HG02763 (cell line): ENCODE measurements around the gene ESRRB.
"Not testable (repeated sequence)": the region's sequence is repeated elsewhere in the genome, so short reads cannot be mapped to it uniquely, and the experiment has no call there.

Experiments used
- ATAC-seq: cut with Tn5 transposase; IDR thresholded peaks from one replicate; pipeline ENCODE4 v1.9.1; 2021; ENCODE audit warnings: mild to moderate bottlenecking, moderate library complexity; ENCODE audit not compliant: unreplicated experiment

Gene ESRRB

DNA sequence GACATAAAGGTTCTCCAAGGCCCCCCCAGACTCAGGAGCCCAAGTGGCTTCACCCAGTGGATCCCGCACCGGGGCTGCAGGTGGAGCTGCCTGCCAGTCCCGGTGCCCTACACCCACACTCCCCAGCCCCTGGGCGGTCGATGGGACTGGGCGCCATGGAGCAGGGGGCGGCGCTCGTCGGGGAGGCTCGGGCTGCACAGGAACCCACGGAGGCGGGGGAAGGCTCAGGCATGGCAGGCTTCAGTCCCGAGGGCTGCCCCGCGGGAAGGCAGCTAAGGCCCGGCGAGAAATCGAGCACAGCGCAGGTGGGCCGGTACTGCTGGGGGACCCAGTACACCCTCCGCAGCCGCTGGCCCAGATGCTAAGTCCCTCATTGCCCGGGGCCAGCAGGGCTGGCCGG is 160.7 kb downstream of the ESRRB start:
- not testable (repeated sequence) for ATAC-seq

DNA sequence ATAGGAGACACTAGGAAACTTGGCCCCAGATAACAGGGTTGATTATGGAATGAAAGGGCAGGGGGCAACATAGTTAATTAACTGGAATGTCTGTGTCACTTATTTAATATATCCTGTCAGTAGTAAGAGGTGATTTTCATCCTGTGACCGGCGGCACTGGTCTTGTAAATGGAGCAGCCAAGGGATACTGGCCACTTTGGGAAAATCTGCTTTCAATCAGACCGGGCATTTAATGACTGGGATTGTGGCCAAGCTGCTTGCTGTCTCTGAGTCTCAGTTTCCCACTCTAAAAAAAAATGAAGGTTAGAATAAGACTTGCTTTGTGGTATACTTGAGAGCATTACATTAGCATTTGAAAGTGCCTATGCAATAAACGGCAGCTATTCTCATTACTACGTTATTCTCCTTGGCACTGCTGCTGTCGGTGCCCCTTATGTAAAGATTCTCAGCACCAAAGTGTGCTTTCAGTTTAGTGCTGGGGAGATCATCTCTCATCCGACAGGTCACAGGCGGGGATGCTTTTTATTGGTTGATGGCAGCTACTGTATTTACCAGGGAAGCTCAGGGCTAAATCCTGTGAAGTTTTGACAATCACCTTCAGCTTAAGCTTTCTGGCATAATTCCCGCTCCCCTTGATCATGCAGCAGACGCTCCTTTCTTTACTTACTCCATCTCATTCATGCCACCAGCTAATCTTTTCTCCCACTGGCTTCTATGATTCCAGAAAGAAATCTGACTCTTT is 162.1 kb downstream of the ESRRB start:
- no peak for ATAC-seq

DNA sequence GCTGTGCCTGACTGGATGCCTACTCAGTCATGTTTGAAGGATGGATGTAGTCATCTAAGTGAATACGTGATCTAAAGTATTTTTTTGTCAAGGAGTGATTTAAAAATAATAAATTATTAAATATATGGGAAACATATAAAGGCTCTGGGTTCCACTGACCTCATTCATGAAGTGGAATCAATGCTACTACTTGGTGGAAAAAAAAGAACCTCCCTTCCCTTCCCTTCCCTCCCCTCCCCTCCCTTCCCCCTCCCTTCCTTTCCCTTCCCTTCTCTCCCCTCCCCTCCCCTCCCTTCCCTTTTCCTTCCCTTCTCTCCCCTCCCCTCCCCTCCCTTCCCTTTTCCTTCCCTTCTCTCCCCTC is 162.7 kb downstream of the ESRRB start:
- ATAC-seq = no peak

DNA sequence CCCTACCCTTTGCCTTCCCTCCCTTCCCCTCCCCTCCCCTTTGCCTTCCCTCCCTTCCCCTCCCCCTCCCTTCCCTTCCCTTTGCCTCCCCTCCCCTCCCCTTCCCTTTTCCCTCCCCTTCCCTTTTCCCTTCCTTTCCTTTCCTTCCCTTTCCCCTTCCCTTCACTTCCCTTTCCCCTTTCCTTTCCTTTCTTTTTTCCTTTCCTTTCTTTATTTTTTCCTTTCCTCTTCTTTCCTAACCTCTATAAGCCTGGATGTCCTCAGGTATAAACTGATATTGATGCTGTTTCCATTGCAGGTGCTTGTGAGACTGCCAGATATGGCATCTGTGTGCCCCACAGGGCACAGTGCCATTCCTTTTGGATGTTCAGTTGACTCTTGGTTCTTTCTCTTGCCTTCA is 163.2 kb downstream of the ESRRB start:
- ATAC-seq = no peak

DNA sequence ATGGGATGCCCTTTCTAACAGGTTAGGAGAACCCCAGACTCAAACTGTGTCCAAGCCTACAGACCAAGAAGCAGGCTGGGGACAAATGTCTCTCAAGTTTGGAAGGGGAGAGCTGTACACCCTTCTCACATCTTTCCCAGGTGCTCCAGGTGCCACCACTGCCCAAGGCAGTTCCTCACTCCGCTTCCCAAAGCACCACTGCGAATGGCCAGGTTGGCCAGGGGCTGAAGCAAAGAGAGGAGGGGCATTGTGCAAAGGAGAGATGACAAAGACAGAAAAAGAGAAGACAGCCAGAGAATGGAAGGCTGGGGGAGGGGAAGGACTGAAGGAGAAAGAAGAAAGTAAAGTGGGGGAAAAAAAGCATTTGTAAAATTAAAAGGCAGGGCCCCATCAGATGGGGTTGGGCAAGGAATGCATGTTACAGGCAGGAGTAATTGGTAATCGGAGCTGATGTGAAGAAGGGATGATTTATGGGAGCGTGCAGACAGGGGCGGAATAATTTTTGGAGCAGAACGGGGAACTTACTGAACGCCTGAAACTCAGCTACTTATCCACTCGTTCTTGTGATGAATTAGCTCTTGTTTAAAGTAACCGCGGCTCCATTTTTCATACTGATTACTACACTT is 165.8 kb downstream of the ESRRB start:
- ATAC-seq = no peak

DNA sequence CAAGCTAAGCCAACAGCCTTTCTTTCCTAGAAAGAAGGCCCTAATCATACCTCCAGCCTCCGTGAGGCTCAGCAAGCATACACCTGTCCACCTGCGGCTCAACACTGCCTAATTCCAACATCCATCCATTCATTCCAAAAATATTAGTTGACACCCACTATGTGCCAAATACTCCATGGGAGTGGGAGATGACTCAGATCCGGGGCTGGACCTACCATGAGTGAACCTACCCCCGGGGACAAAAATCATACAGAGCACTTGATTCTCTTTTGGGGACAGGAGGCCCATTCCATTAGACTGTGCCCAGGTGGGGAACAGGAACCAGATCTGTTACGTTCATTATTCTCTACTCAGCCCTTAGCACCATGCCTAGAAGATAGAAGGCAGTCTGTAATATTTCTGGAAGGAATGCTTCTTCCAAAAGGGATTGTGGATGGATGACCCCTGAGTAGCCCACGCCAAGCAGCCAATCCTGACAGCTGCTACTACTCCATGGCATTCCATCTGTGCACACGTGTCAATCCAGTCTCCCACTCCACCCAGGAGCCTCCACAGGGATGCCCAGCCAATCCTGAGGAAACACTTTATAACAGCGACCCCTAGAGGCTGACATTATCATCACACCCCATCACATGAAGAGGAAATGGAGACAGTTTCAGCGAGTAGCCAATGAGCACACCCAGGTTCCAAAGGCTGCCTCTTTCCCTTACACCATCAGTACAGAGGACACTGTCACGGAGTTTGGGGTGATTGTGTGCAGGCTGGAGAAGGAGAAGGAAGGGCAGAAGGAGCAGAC is 170.7 kb downstream of the ESRRB start:
- ATAC-seq = no peak

DNA sequence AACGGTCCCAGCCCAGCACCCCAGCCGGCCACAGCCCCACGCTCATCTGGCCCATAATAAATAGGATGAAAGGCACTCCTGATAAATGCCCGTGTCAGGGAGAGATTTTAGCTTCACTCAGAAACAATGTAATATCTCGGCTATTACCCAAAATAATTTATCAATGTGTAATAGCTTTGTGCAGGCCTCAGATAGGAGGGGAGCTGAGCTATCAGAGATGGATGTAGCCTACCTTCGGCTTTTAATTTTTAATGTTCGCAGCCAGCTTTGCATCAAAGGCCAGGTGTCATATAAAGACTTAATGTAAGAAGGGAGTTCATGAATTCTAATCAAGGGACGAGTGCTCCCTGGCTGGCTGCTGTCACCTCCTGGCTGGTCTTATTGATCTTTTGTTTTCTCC is 171.9 kb downstream of the ESRRB start:
- ATAC-seq = no peak

DNA sequence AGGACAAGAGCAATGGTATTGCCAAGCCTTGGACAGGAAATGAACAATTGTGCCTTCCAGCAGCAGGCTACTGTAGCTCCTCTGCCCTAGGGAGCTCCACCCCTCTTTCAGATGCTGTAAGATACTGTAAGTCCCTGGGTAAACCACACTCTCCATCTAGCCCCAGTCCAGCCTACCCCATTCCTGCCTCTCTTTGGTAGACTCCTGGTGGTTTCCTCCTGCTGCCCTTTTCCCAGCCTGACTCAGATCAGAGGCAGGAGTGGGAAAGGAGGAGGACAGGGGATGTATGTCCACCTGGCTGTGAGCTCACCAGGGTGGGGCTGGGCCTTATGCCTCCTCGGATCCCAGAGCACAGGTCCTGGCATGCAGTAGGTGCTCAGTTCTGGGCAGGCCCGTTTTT is 174.6 kb downstream of the ESRRB start:
- ATAC-seq = no peak

DNA sequence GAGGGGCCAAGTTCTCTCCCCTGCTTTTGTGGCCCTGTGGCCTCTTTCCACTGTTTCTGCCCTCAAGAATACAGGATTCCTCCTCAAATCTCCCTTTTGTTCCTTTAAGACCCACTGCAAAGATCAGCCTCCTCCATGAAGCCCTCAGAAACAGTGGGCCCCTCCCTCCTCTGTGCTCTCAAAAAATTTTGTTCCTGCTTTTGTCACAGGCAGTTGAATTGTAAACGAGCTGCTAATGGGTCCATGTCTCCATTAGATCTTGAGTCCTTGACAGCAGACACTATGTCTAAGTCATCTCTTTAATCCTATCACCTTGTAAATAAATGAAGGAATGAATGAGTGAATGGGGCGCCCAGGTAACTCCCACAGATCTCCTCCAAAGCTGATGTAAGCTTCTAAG is 175.2 kb downstream of the ESRRB start:
- ATAC-seq = no peak
